ENCODE measurements around the gene RPUSD3. TPM values are rescaled to one million over a fixed set of nuclear protein-coding genes. Genes with fewer than 3 reads are reported as not detected.

Gene RPUSD3
- total and polyA plus RNA-seq, 8 donors: 12.4 to 20.6 (median 16.3) TPM

DNA sequence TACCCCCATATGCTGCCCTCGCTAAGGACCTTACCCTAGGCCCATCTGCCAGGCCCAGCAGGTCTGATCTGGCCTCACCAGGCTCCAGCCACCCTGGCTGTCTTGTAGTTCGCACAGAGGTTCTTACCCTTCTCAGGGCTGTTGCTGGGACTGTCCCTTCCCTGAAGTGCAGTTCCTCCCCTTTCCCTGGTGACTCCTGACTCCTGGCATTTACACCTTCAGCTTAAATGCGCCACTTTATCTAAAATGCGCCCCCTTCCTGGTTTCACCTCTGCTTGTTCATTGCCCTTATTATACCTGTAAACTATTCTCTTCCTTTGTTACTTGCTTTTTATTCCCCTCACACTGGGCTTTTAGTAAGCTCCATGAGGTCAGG, 34.6 kb downstream of the RPUSD3 start:
- H3K27me3 ChIP-seq: no peaks in the 10 kb centered on the region

DNA sequence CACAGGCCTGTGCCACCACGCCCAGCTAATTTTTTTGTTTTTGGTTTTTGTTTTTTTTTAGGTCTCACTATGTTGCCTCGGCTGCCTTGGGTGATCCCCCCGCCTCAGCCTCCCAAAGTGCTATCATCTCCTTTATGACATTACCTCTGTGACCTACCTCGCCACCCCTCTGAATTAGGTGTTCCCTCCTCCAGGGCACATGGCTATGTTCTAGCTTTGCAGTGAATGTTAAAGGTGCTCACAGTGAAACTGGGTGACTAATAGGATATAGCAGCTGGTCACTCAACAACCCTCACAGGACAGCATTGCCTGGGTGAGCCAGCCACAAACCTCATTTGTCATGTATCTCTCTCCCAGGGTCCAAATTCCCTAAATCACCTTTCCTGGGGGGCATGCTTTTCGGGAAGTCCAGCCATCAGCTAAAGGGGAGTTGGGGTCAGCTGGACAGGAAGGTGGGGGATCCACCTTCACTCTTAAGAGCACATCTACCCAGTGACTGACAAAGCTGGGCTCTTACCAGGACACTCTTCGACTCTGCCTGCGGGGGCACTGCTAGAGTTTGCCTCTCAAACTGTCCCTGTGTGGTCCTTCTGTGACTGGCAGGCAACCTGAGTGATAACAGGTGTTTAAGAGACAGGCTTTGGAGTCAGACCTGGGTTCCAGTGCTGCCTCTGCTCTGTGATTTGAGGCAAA, 35.3 kb downstream of the RPUSD3 start:
- WGBS, 2 donors: 78 to 84% methylated on average over 7 of the region's 7 CpGs
- TF ChIP-seq CTCF (IDR thresholded peaks at IDR 0.05): no peak
- no peak for FAIRE-seq
- peak in 2 of 4 donors; percentile 8 to 18 for ATAC-seq
- DNase-seq: no peak
- intact Hi-C loops (cut with DNase I): no loop called here
- H3K27ac ChIP-seq: peak overlapping the region; percentile 86 to 96 (median 94)
- peaks cover 0 to 24% (median 23%) of the 10 kb centered on the region in 3 donors for H3K36me3 ChIP-seq
- no peaks in the 10 kb centered on the region for H3K27me3 ChIP-seq
- H3K9me3 ChIP-seq: no peaks in the 10 kb centered on the region
- H3K4me1 ChIP-seq: peaks cover 0 to 13% (median 5%) of the 10 kb centered on the region in 3 donors
- H3K4me3 ChIP-seq: no peak overlapping the region

More for the DNA sequence above, 34.6 kb downstream of the RPUSD3 start:
- peaks cover 0 to 13% (median 5%) of the 10 kb centered on the region in 3 donors for H3K4me1 ChIP-seq
- peak; percentile 10 to 49 (median 33) for ATAC-seq
- DNase-seq: peak in 1 of 6 donors; percentile 32
- FAIRE-seq: no peak
- peak overlapping the region in 2 of 4 donors; percentile 76 to 84 for H3K4me3 ChIP-seq
- H3K36me3 ChIP-seq: peaks cover 0 to 17% (median 16%) of the 10 kb centered on the region in 3 donors
- intact Hi-C loops (cut with DNase I): no loop called here
- H3K27ac ChIP-seq: peak overlapping the region; percentile 86 to 96 (median 94)
- 77 to 85% methylated on average over 4 of the region's 4 CpGs for WGBS, 2 donors
- TF ChIP-seq CTCF (IDR thresholded peaks at IDR 0.05): no peak
- H3K9me3 ChIP-seq: no peaks in the 10 kb centered on the region

GRCh38 chr3:9807981-9808344, 35.8 kb downstream of the RPUSD3 start:
- no peak for TF ChIP-seq CTCF (IDR thresholded peaks at IDR 0.05)
- ATAC-seq: no peak
- H3K4me3 ChIP-seq: no peak overlapping the region
- intact Hi-C loops (cut with DNase I): no loop called here
- H3K4me1 ChIP-seq: peaks cover 0 to 13% (median 5%) of the 10 kb centered on the region in 3 donors
- 94% methylated on average over 2 of the region's 2 CpGs for WGBS, 2 donors
- no peak for FAIRE-seq
- H3K27ac ChIP-seq: no peak overlapping the region
- H3K9me3 ChIP-seq: no peaks in the 10 kb centered on the region
- no peak for DNase-seq
- H3K36me3 ChIP-seq: peaks cover 0 to 29% (median 29%) of the 10 kb centered on the region in 3 donors
- H3K27me3 ChIP-seq: no peaks in the 10 kb centered on the region

- Histone ChIP-seq H3K9me3 (no peaks in the 10 kb centered on the region), H3K27me3 (no peaks in the 10 kb centered on the region), H3K4me1 (peaks cover 0 to 13% (median 5%) of the 10 kb centered on the region in 3 donors), H3K4me3 (no peak overlapping the region), H3K27ac (no peak overlapping the region), H3K36me3 (peaks cover 0 to 33% (median 29%) of the 10 kb centered on the region in 3 donors)
- no peak for TF ChIP-seq CTCF (IDR thresholded peaks at IDR 0.05)
- FAIRE-seq: no peak
- DNase-seq: peak in 1 of 6 donors; percentile 52
- intact Hi-C loops (cut with DNase I): no loop called here
- no peak for ATAC-seq
- 93 to 97% methylated on average over 7 of the region's 7 CpGs for whole genome bisulfite sequencing, 2 donors
Observed at GRCh38 chr3:9806688-9807589, 36.9 kb downstream of the RPUSD3 start.

All from pancreas (tissue), 10 donors.